Measurements from ENCODE around the gene HOXB8. TPM values are rescaled to one million over a fixed set of nuclear protein-coding genes. Genes with fewer than 3 reads are reported as not detected.

The HOXB8 gene
- total and polyA plus RNA-seq, 2 donors (not counting 3 experiments of a cell fraction or from before 2014, with no cell fraction given): 1.7 to 2.4 TPM

GRCh38 chr17:48631693-48632578 lies 16.8 kb upstream of the HOXB8 start:
- H3K36me3 ChIP-seq (ENCODE audit: control insufficient read depth in 2 of 2, extremely low read depth in 1 of 2, insufficient read depth in 2 of 2, low read length in 2 of 2): no peaks in the 10 kb centered on the region
- POLR2A ChIA-PET: no interaction called here
- H3K27me3 ChIP-seq (ENCODE audit: control insufficient read depth in 2 of 2, insufficient read depth in 2 of 2, low read length in 2 of 2): peaks cover 72 to 89% of the 10 kb centered on the region in 2 experiments
- H2AFZ ChIP-seq (ENCODE audit: low read depth, low read length): no peak overlapping the region
- intact Hi-C loops (cut with micrococcal nuclease): no loop called here
- no peak for DNase-seq (ENCODE audit: low read depth, low spot score)
- no peaks in the 10 kb centered on the region for H3K79me2 ChIP-seq (ENCODE audit: control insufficient read depth, insufficient read depth, low read length)
- H3K9me1 ChIP-seq (replicated peaks; ENCODE audit: control insufficient read depth, extremely low read depth, insufficient read depth, low read length): no peaks in the 10 kb centered on the region
- CTCF ChIA-PET: interaction anchor here (1.0 to 1.9 kb wide), 3 partner anchors 9 to 12 kb away, joined by 3 to 6 read pairs (median 3); no protein-coding TSS in a partner anchor
- H3K9ac ChIP-seq (replicated peaks; ENCODE audit: extremely low read depth, insufficient read depth, low read length): no peak overlapping the region
- H3K27ac ChIP-seq (ENCODE audit: insufficient read depth, low read depth, low read length): no peak overlapping the region
- no peaks in the 10 kb centered on the region for H3K4me1 ChIP-seq (ENCODE audit: control insufficient read depth, extremely low read depth, insufficient read depth, low read length)
- BruUV-seq (replicated peaks): no TSS peak
- dilution Hi-C loops (cut with MboI; ENCODE audit: extremely low pct_ligation_motif_present, low sequenced_read_pairs): no loop called here
- TF ChIP-seq MYC (IDR thresholded peaks at IDR 0.05; ENCODE audit: low read depth, low read length) (no peak), FOS (IDR thresholded peaks at IDR 0.05; ENCODE audit: borderline replicate concordance, insufficient read depth, low read length) (no peak), POLR2AphosphoS5 (IDR thresholded peaks at IDR 0.05; ENCODE audit: insufficient read depth, low read depth, low read length) (no peak), GATA2 (IDR thresholded peaks at IDR 0.05; ENCODE audit: insufficient read depth, insufficient read length, low read depth, low read length) (no peak)
- TF ChIP-seq, protein P1, sequence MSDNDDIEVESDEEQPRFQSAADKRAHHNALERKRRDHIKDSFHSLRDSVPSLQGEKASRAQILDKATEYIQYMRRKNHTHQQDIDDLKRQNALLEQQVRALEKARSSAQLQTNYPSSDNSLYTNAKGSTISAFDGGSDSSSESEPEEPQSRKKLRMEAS (IDR thresholded peaks at IDR 0.05; ENCODE audit: insufficient read depth, insufficient read length): no peak
- H4K20me1 ChIP-seq (replicated peaks; ENCODE audit: control insufficient read depth, extremely low read depth, insufficient read depth, low read length): no peaks in the 10 kb centered on the region
- no peak overlapping the region for H3K4me2 ChIP-seq (ENCODE audit: insufficient read depth, low read length)
- H3K4me3 ChIP-seq (replicated peaks in 1 of 3; ENCODE audit: insufficient read depth in 1 of 3, low read depth in 1 of 3, low read length in 3 of 3): no peak overlapping the region
- FAIRE-seq: no peak
- H3K9me3 ChIP-seq (replicated peaks; ENCODE audit: control insufficient read depth, insufficient read depth, low read length): no peaks in the 10 kb centered on the region
